ENCODE data around the gene CDIPT.

DNA sequence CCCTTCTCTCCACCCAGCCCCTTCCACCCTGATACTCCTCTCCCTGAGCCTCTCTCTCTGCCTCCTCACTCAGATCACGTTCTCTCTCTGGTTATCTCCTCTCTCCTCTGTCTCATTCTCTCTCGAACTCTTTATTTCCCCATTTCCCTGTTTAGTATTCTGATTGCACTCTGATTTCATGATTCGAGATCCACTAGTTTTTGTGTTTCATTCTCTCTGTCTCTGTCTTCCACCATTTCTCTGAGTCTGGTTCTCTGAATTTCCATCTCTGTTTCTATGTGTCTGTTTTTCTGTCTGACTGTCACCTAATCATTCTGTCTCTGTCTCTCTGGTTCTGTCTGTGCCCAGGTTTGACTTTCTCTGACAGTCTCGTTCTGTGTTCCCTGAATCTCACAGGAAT lies 34.3 kb upstream of the CDIPT start:
- TF ChIP-seq CTCF (IDR thresholded peaks at IDR 0.05) (no peak), POLR2A (IDR thresholded peaks at IDR 0.05) (no peak)
